GM12865 (cell line): ENCODE results near the gene GOLGA7B.

Source experiments
- DNase-seq: peaks from one replicate; pipeline ENCODE4 v3.0.0; 2010; ENCODE audit warnings: low read depth
- H3K4me3 ChIP-seq: 2 replicates; pipeline ENCODE4 v1.5.1; 2011; ENCODE audit warnings: mild to moderate bottlenecking, low read depth, low read length, control low read depth
- CTCF ChIP-seq: IDR thresholded peaks from 2 replicates; pipeline ENCODE4 v1.5.1; 2011; ENCODE audit warnings: low read length, control low read depth, low read depth, inconsistent platforms; ENCODE audit not compliant: insufficient read depth; ENCODE audit errors: missing control alignments

GOLGA7B gene

GRCh38 chr10:97874332-97874731 is 24.7 kb downstream of the GOLGA7B start:
- no peak overlapping the region for H3K4me3 ChIP-seq
- TF ChIP-seq CTCF: no peak
- DNase-seq: no peak

GRCh38 chr10:97875391-97875790 is 25.7 kb downstream of the GOLGA7B start:
- no peak overlapping the region for H3K4me3 ChIP-seq
- DNase-seq: no peak
- TF ChIP-seq CTCF: no peak

GRCh38 chr10:97876402-97876801 is 26.8 kb downstream of the GOLGA7B start:
- DNase-seq: no peak
- TF ChIP-seq CTCF: no peak
- H3K4me3 ChIP-seq: no peak overlapping the region

GRCh38 chr10:97879241-97879640 is 29.6 kb downstream of the GOLGA7B start:
- no peak for TF ChIP-seq CTCF
- no peak overlapping the region for H3K4me3 ChIP-seq
- DNase-seq: no peak

- TF ChIP-seq CTCF: no peak
- no peak for DNase-seq
- H3K4me3 ChIP-seq: no peak overlapping the region
These were observed 30.5 kb downstream of the GOLGA7B start for GRCh38 chr10:97880109-97880508.

GRCh38 chr10:97882142-97883091 is 32.8 kb downstream of the GOLGA7B start:
- TF ChIP-seq CTCF: no peak
- H3K4me3 ChIP-seq: no peak overlapping the region
- no peak for DNase-seq
